GM19025 (cell line): ENCODE results near the gene SOHLH1.

Experiments
- ATAC-seq: cut with Tn5 transposase; IDR thresholded peaks from one replicate; pipeline ENCODE4 v1.9.1; 2021; ENCODE audit warnings: mild to moderate bottlenecking, low read depth, moderate library complexity; ENCODE audit not compliant: unreplicated experiment

The SOHLH1 gene

GRCh38 chr9:135731454-135731853 is 32.2 kb upstream of the SOHLH1 start:
- no peak for ATAC-seq

DNA sequence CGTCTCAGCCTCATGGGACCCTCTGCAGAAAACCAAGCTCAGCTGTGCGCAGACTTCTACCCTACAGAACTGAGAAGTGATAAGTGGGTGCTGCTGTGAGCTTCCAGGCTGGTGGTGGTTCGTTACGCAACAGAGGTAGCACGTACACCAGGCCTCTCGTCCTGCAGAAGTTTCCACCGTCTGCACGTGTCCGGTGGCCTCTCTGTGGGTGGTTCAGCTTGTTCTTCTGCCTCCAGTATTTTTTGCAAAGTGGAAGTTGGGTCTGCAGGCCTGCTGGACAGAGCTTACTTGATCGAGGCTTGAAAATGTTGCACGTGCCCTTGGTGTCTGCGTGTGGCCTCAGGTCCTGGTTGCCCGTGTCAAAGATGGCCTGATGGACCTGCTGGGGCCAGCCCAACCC is 30.2 kb upstream of the SOHLH1 start:
- no peak for ATAC-seq

- no peak for ATAC-seq
Observed at GRCh38 chr9:135728436-135729110, 29.3 kb upstream of the SOHLH1 start.

GRCh38 chr9:135727257-135727875 is 28.1 kb upstream of the SOHLH1 start:
- no peak for ATAC-seq

- ATAC-seq, result no peak
Observed at GRCh38 chr9:135726138-135726853, 27.0 kb upstream of the SOHLH1 start.

DNA sequence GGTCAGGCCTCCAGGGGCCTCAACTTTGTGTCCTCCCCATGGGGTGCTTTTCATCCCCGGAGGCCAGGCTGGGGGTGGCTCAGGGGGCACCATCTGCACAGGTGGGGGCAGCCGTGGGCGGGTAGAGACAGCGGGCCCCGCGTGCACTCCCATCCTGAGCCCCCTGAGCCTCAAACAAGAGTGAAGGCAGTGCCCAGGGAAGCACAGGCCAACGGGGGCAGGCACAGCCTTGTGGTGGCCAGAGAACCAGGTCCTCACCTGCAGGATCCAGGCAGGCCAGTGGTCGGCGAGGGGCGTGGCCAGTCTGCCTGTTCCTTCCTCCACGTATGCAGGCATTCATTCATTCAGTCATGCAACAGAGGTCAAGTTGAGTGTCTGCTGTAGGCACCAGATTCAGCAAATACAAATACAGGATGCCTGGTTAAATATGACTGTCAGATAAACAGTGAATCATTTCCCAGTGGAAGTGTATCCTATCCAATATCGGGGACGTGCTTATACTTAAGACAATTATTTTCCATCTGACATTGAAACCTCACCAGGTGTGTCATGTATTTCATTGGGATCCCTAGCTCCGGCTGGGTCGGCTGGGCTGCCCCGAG is 25.0 kb upstream of the SOHLH1 start:
- ATAC-seq, result no peak

GRCh38 chr9:135722365-135722764 is 23.1 kb upstream of the SOHLH1 start:
- no peak for ATAC-seq

DNA sequence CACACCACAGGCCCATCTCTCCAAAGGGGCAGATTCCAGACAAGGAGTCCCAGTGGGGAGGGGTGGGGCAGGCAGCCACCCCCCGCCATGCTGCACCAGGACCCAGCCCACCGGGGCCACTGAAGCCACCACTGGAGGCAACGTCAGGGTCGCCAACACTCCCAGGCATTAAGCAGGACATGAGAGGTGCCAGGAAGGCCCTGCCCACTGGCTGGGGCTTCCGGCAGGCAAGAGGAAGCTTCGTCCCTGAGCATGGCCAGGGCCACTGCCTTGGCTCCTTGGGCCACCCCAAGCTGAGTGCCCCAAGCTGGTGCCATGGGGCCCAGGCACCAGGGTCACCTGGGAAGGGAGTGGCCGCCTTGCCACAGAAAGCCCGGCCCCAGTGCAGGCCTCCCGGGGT is 20.2 kb upstream of the SOHLH1 start:
- ATAC-seq, result no peak

GRCh38 chr9:135718616-135719015 is 19.3 kb upstream of the SOHLH1 start:
- no peak for ATAC-seq

- ATAC-seq, result no peak
Observed at GRCh38 chr9:135717410-135717809, 18.1 kb upstream of the SOHLH1 start.

DNA sequence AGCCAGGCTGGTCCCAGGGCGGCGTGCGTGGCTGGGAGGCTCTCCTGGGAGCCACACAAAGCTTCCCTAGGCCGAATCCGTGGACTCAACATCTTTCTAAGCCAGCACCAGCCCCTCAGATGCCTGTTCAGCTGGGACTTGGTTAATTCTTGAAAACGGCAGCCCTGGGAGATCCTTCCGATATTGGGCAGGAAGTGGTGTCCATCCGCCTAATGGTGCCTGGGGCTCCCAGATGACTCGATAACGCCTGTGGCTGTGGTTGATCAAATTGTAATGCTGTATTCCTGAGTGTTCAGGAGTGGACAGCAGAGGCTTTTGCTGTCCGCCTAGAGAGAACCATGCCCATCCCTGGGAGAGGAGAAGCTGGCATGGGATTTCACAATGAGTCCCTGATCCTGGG is 16.8 kb upstream of the SOHLH1 start:
- ATAC-seq, result no peak

DNA sequence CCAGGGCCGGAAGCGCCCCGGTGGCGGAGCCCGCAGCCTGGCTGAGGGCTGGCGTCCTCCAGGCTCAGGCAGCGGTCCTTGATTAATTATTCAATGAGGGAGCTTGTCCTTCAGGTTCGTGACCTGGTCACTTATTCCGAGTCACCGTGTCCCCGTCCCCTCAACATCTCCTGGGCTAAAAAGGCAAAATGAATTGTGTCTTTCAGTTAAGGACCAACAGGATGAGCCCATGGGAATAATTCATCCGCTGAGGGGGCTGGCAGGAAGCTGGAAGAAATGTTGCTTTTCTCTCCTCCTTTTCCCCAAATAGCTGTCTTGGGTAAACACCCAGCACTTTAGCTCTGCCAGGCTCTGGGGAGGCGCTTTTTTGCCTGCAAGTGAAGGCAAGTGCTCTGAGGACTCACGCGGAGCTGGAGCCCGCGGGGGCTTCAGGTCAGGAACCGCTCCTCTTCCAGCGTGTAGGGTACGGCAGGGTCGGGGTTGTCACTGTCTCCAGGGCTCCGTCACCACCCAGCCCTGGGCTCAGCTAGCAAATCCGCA is 15.8 kb upstream of the SOHLH1 start:
- ATAC-seq, result no peak

DNA sequence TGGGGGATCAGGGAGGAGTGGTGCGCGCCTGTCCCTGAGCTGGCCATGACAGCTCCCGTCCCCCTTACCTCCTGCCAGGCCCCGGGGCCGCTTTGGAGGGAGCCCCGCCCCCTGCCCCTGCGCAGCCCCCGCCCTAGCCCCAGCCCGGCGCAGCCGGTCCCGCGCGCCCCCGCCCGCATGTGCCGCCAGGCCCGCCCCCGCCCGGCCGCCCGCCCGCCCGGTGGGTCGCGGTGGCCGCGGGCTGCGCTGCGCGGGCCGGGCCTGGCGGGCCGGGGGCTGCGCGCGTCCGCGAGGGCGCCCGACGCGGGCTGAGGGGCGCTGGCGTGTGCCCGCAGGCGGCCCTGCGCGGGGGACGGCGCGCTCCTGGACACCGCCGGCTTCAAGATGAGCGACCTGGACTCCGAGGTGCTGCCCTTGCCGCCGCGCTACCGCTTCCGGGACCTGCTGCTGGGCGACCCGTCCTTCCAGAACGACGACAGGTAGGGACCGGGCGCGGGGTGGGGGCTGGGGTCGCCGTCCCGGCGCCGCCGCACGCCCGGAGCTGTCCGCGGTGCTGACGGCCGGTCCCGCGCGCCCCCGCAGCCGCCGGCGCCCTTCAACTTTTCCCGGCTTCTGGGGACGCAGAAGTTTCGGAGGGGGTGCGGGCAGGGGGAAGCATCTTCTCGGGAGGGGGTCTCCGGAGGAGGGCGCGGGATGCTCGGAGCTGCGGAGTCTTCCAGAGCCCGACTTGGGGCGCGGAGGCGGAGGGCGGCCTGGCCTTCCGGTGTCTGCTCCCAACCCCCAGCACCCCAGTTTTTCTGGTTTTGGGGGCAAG is 15.2 kb upstream of the SOHLH1 start:
- ATAC-seq, result no peak

GRCh38 chr9:135712613-135713295 is 13.5 kb upstream of the SOHLH1 start:
- ATAC-seq, result no peak

DNA sequence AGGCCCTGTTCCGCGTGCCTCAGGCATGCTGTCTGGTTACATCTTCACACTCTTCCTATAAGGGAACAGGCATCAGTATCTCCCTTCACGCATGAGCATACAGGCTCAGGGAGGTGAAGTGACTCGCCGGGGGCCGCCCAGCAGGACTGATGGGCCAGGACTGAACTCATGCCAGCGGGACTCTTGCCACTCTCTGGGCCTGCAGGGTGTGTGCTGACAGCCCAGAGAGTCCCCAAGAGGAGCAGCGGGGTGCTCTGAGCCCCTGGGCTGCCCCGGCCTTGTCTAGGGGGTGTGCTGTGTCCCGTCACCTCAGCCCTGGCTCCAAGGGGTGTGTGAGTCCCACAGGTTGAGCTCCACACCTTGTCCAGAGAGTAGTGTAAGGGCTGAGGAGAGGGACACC is 12.6 kb upstream of the SOHLH1 start:
- ATAC-seq, result no peak

DNA sequence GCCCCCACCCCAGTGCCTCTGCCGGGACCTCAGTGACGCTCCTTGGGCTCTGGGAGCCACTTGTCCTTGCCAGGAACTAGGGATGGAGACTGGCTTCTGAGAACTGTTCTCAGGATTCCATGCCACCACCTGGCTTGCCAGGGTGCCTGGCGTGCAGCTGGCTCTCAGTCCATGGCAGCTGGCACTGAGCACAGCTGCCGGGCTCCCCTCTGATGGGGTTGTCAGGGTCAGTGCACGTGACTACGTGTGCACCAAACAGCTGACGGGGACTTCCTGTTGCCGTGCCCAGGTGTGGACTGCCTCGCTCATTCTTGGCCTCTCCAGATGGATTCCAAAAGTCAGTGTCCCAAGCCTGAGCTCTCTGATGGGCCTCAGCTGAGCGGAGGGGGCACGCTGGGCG is 12.1 kb upstream of the SOHLH1 start:
- no peak for ATAC-seq

- ATAC-seq, result no peak
Observed at GRCh38 chr9:135708164-135708563, 8.9 kb upstream of the SOHLH1 start.

- no peak for ATAC-seq
Observed at GRCh38 chr9:135707252-135708138, 8.2 kb upstream of the SOHLH1 start.

DNA sequence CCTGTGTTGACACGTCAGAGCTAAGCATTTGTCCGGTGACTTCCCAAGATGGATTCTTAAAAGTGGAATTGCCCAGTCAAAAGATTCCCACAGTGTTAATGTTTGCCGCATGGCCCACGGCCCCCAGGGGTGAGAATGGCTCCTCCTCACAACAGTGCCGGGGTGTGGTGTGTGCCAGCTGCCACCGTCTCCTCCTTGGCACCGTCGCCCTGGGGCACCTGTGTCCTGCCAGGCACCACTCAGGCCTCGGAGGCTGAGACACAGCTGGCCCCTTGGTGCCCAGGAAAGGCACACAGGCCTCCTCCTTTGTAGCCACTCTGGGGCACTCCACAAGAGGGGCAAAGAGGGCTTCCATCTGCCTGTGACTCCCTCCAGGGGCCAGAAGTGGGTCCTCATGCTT is 7.0 kb upstream of the SOHLH1 start:
- ATAC-seq, result no peak
